ENCODE data around the gene CMTR1.
"Not testable (repeated sequence)": the region's sequence is repeated elsewhere in the genome, so short reads cannot be mapped to it uniquely, and the experiment has no call there.

CMTR1 gene

GRCh38 chr6:37433657-37434271, 743 bp downstream of the CMTR1 start:
- no peaks in the 10 kb centered on the region for H3K27me3 ChIP-seq (replicated peaks; ENCODE audit: control insufficient read depth, insufficient read depth, low read length, poor library complexity, severe bottlenecking)
- peak overlapping the region; percentile 92 for H3K27ac ChIP-seq (ENCODE audit: insufficient read depth, low read length, poor library complexity, severe bottlenecking)
- no peaks in the 10 kb centered on the region for H3K9me3 ChIP-seq (ENCODE audit: control insufficient read depth, low read length)
- peak overlapping the region; percentile 84 for H3K4me3 ChIP-seq (ENCODE audit: insufficient read depth, low read depth, low read length, poor library complexity, severe bottlenecking)
- peaks cover 21% of the 10 kb centered on the region for H3K36me3 ChIP-seq (ENCODE audit: control insufficient read depth, insufficient read depth, low read length)
- peak in 2 of 3 donors; percentile 12 to 18 for DNase-seq
- H3K4me1 ChIP-seq (ENCODE audit: control insufficient read depth, insufficient read depth, low read length, poor library complexity, severe bottlenecking), result peaks cover 9% of the 10 kb centered on the region

- H3K36me3 ChIP-seq (ENCODE audit: control insufficient read depth, insufficient read depth, low read length), result peaks cover 29% of the 10 kb centered on the region
- DNase-seq, result no peak
- no peak overlapping the region for H3K27ac ChIP-seq (ENCODE audit: insufficient read depth, low read length, poor library complexity, severe bottlenecking)
- no peak overlapping the region for H3K4me3 ChIP-seq (ENCODE audit: insufficient read depth, low read depth, low read length, poor library complexity, severe bottlenecking)
- no peaks in the 10 kb centered on the region for H3K9me3 ChIP-seq (ENCODE audit: control insufficient read depth, low read length)
- H3K27me3 ChIP-seq (replicated peaks; ENCODE audit: control insufficient read depth, insufficient read depth, low read length, poor library complexity, severe bottlenecking), result no peaks in the 10 kb centered on the region
- H3K4me1 ChIP-seq (ENCODE audit: control insufficient read depth, insufficient read depth, low read length, poor library complexity, severe bottlenecking), result peaks cover 9% of the 10 kb centered on the region
These were observed 2.4 kb downstream of the CMTR1 start for GRCh38 chr6:37435373-37435772.

- no peaks in the 10 kb centered on the region for H3K27me3 ChIP-seq (replicated peaks; ENCODE audit: control insufficient read depth, insufficient read depth, low read length, poor library complexity, severe bottlenecking)
- no peak overlapping the region for H3K4me3 ChIP-seq (ENCODE audit: insufficient read depth, low read depth, low read length, poor library complexity, severe bottlenecking)
- DNase-seq, result no peak
- peaks cover 30% of the 10 kb centered on the region for H3K36me3 ChIP-seq (ENCODE audit: control insufficient read depth, insufficient read depth, low read length)
- no peak overlapping the region for H3K27ac ChIP-seq (ENCODE audit: insufficient read depth, low read length, poor library complexity, severe bottlenecking)
- H3K9me3 ChIP-seq (ENCODE audit: control insufficient read depth, low read length), result no peaks in the 10 kb centered on the region
- peaks cover 9% of the 10 kb centered on the region for H3K4me1 ChIP-seq (ENCODE audit: control insufficient read depth, insufficient read depth, low read length, poor library complexity, severe bottlenecking)
These were observed 2.8 kb downstream of the CMTR1 start for GRCh38 chr6:37435816-37436215.

GRCh38 chr6:37438930-37439329, 5.9 kb downstream of the CMTR1 start:
- Histone ChIP-seq H3K4me3 (ENCODE audit: insufficient read depth, low read depth, low read length, poor library complexity, severe bottlenecking) (no peak overlapping the region), H3K36me3 (ENCODE audit: control insufficient read depth, insufficient read depth, low read length) (peaks cover 32% of the 10 kb centered on the region), H3K9me3 (ENCODE audit: control insufficient read depth, low read length) (no peaks in the 10 kb centered on the region), H3K27me3 (replicated peaks; ENCODE audit: control insufficient read depth, insufficient read depth, low read length, poor library complexity, severe bottlenecking) (no peaks in the 10 kb centered on the region), H3K4me1 (ENCODE audit: control insufficient read depth, insufficient read depth, low read length, poor library complexity, severe bottlenecking) (peaks cover 12% of the 10 kb centered on the region), H3K27ac (ENCODE audit: insufficient read depth, low read length, poor library complexity, severe bottlenecking) (no peak overlapping the region)
- no peak for DNase-seq

- Histone ChIP-seq H3K27ac (ENCODE audit: insufficient read depth, low read length, poor library complexity, severe bottlenecking) (no peak overlapping the region), H3K36me3 (ENCODE audit: control insufficient read depth, insufficient read depth, low read length) (peaks cover 41% of the 10 kb centered on the region)
These were observed 8.6 kb downstream of the CMTR1 start for GRCh38 chr6:37441651-37442050.

GRCh38 chr6:37442416-37443215, 9.6 kb downstream of the CMTR1 start:
- H3K27ac ChIP-seq (ENCODE audit: insufficient read depth, low read length, poor library complexity, severe bottlenecking), result peak overlapping the region; percentile 50
- peaks cover 4% of the 10 kb centered on the region for H3K4me1 ChIP-seq (ENCODE audit: control insufficient read depth, insufficient read depth, low read length, poor library complexity, severe bottlenecking)
- no peaks in the 10 kb centered on the region for H3K27me3 ChIP-seq (replicated peaks; ENCODE audit: control insufficient read depth, insufficient read depth, low read length, poor library complexity, severe bottlenecking)
- peak overlapping the region; percentile 32 for H3K4me3 ChIP-seq (ENCODE audit: insufficient read depth, low read depth, low read length, poor library complexity, severe bottlenecking)
- H3K36me3 ChIP-seq (ENCODE audit: control insufficient read depth, insufficient read depth, low read length), result peaks cover 46% of the 10 kb centered on the region
- DNase-seq, result no peak
- H3K9me3 ChIP-seq (ENCODE audit: control insufficient read depth, low read length), result no peaks in the 10 kb centered on the region

More at GRCh38 chr6:37441651-37442050, 8.6 kb downstream of the CMTR1 start:
- no peak for DNase-seq
- Histone ChIP-seq H3K27me3 (replicated peaks; ENCODE audit: control insufficient read depth, insufficient read depth, low read length, poor library complexity, severe bottlenecking) (no peaks in the 10 kb centered on the region), H3K4me3 (ENCODE audit: insufficient read depth, low read depth, low read length, poor library complexity, severe bottlenecking) (no peak overlapping the region), H3K4me1 (ENCODE audit: control insufficient read depth, insufficient read depth, low read length, poor library complexity, severe bottlenecking) (peaks cover 4% of the 10 kb centered on the region), H3K9me3 (ENCODE audit: control insufficient read depth, low read length) (no peaks in the 10 kb centered on the region)

GRCh38 chr6:37443216-37443542, 10.2 kb downstream of the CMTR1 start:
- H3K27ac ChIP-seq (ENCODE audit: insufficient read depth, low read length, poor library complexity, severe bottlenecking), result peak overlapping the region; percentile 50
- H3K4me3 ChIP-seq (ENCODE audit: insufficient read depth, low read depth, low read length, poor library complexity, severe bottlenecking), result peak overlapping the region; percentile 17
- H3K36me3 ChIP-seq (ENCODE audit: control insufficient read depth, insufficient read depth, low read length), result peaks cover 44% of the 10 kb centered on the region

GRCh38 chr6:37449984-37450383, 17.0 kb downstream of the CMTR1 start:
- Histone ChIP-seq H3K27ac (ENCODE audit: insufficient read depth, low read length, poor library complexity, severe bottlenecking) (no peak overlapping the region), H3K36me3 (ENCODE audit: control insufficient read depth, insufficient read depth, low read length) (peaks cover 85% of the 10 kb centered on the region), H3K9me3 (ENCODE audit: control insufficient read depth, low read length) (no peaks in the 10 kb centered on the region), H3K27me3 (replicated peaks; ENCODE audit: control insufficient read depth, insufficient read depth, low read length, poor library complexity, severe bottlenecking) (no peaks in the 10 kb centered on the region), H3K4me1 (ENCODE audit: control insufficient read depth, insufficient read depth, low read length, poor library complexity, severe bottlenecking) (no peaks in the 10 kb centered on the region), H3K4me3 (ENCODE audit: insufficient read depth, low read depth, low read length, poor library complexity, severe bottlenecking) (no peak overlapping the region)
- no peak for DNase-seq

More at GRCh38 chr6:37443216-37443542, 10.2 kb downstream of the CMTR1 start:
- not testable (repeated sequence) for H3K4me1 ChIP-seq (ENCODE audit: control insufficient read depth, insufficient read depth, low read length, poor library complexity, severe bottlenecking); H3K9me3 ChIP-seq (ENCODE audit: control insufficient read depth, low read length); H3K27me3 ChIP-seq (replicated peaks; ENCODE audit: control insufficient read depth, insufficient read depth, low read length, poor library complexity, severe bottlenecking); DNase-seq

GRCh38 chr6:37451441-37452193, 18.6 kb downstream of the CMTR1 start:
- H3K27ac ChIP-seq (ENCODE audit: insufficient read depth, low read length, poor library complexity, severe bottlenecking), result no peak overlapping the region
- no peaks in the 10 kb centered on the region for H3K4me1 ChIP-seq (ENCODE audit: control insufficient read depth, insufficient read depth, low read length, poor library complexity, severe bottlenecking)
- H3K9me3 ChIP-seq (ENCODE audit: control insufficient read depth, low read length), result no peaks in the 10 kb centered on the region
- H3K4me3 ChIP-seq (ENCODE audit: insufficient read depth, low read depth, low read length, poor library complexity, severe bottlenecking), result no peak overlapping the region
- DNase-seq, result no peak
- H3K27me3 ChIP-seq (replicated peaks; ENCODE audit: control insufficient read depth, insufficient read depth, low read length, poor library complexity, severe bottlenecking), result no peaks in the 10 kb centered on the region
- H3K36me3 ChIP-seq (ENCODE audit: control insufficient read depth, insufficient read depth, low read length), result peaks cover 83% of the 10 kb centered on the region

GRCh38 chr6:37452522-37452921, 19.5 kb downstream of the CMTR1 start:
- H3K27ac ChIP-seq (ENCODE audit: insufficient read depth, low read length, poor library complexity, severe bottlenecking), result no peak overlapping the region
- no peak overlapping the region for H3K4me3 ChIP-seq (ENCODE audit: insufficient read depth, low read depth, low read length, poor library complexity, severe bottlenecking)
- peaks cover 79% of the 10 kb centered on the region for H3K36me3 ChIP-seq (ENCODE audit: control insufficient read depth, insufficient read depth, low read length)
- H3K27me3 ChIP-seq (replicated peaks; ENCODE audit: control insufficient read depth, insufficient read depth, low read length, poor library complexity, severe bottlenecking), result no peaks in the 10 kb centered on the region
- no peaks in the 10 kb centered on the region for H3K9me3 ChIP-seq (ENCODE audit: control insufficient read depth, low read length)
- H3K4me1 ChIP-seq (ENCODE audit: control insufficient read depth, insufficient read depth, low read length, poor library complexity, severe bottlenecking), result no peaks in the 10 kb centered on the region
- no peak for DNase-seq

Data from effector memory CD4-positive, alpha-beta T cell (primary cell).